Loucy (cell line): Measurements from ENCODE around the gene PEBP1.

Experiments
- EZH2phosphoT487 ChIP-seq: fragments of 200-600 bp; IDR thresholded peaks from 2 replicates; pipeline ENCODE4 v1.6.1; 2018; ENCODE audit warnings: antibody characterized with exemption, mild to moderate bottlenecking, moderate library complexity, borderline replicate concordance
- TF ChIP-seq, protein P1 (sequence below): fragments of 200-600 bp; sonication (generic); conservative IDR thresholded peaks from 2 replicates; pipeline ENCODE4 v1.5.1; 2014; ENCODE audit warnings: mild to moderate bottlenecking, antibody characterized with exemption, low read length

DNA sequence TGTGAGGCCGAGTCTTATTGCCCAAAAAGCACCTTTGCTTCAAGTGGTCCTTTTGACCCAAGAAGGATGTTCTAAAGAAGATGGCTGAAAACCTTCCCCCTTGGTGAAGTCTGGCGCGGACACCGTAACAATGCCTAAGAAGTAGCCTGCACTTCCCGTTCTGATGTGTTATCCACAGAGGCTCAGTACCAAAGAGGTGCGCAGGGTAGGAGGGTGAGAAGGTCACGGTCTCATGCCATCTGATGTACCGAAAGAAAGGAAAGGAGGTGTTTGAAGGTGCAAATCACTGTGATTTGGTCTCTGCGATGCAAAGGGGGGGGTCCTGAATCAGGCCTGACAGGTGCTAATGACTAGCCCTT is 9.9 kb downstream of the PEBP1 start:
- TF ChIP-seq, protein P1, sequence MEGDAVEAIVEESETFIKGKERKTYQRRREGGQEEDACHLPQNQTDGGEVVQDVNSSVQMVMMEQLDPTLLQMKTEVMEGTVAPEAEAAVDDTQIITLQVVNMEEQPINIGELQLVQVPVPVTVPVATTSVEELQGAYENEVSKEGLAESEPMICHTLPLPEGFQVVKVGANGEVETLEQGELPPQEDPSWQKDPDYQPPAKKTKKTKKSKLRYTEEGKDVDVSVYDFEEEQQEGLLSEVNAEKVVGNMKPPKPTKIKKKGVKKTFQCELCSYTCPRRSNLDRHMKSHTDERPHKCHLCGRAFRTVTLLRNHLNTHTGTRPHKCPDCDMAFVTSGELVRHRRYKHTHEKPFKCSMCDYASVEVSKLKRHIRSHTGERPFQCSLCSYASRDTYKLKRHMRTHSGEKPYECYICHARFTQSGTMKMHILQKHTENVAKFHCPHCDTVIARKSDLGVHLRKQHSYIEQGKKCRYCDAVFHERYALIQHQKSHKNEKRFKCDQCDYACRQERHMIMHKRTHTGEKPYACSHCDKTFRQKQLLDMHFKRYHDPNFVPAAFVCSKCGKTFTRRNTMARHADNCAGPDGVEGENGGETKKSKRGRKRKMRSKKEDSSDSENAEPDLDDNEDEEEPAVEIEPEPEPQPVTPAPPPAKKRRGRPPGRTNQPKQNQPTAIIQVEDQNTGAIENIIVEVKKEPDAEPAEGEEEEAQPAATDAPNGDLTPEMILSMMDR: no peak
- no peak for TF ChIP-seq EZH2phosphoT487
